ENCODE measurements around the gene CERS2.

The CERS2 gene

DNA sequence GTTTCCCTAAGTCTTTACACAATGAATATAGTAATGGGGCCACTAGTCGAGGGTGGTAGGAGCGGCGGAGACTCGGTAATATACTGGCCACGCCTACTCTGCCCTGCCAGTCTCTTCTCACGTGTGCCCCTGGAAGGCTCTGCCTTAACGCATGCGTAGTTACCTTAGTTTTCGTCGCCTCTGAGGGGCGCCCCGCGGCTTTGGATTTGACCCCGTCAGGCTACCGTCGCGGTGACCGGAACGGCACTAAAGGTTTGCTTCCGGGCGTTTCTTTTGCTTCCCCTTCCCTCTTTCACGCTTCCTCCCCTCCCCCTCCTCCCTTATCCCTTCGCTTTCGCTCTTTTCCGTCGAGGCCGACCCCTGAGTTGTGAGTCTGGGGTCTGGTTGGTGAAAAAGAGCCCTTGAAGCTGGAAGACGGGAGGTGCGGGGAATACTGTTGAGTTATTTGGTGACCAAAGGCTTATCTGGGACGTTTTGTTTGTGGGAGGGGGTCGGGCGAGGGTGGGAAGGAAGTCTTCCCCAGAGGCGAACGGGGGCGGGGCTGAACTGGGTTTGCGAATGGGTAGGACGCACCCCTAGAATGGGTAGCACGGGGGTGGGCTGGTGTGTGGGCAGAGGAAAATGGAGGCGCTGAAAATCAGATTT lies 48.4 kb downstream of the CERS2 start, which contains the start of gene SETDB1 (continued):
- TF ChIP-seq, protein P1, sequence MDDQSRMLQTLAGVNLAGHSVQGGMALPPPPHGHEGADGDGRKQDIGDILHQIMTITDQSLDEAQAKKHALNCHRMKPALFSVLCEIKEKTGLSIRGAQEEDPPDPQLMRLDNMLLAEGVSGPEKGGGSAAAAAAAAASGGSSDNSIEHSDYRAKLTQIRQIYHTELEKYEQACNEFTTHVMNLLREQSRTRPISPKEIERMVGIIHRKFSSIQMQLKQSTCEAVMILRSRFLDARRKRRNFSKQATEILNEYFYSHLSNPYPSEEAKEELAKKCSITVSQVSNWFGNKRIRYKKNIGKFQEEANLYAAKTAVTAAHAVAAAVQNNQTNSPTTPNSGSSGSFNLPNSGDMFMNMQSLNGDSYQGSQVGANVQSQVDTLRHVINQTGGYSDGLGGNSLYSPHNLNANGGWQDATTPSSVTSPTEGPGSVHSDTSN (CRISPR knock-in tag; IDR thresholded peaks at IDR 0.05): no peak
- TF ChIP-seq ZNF223 (tag by site-specific recombination; IDR thresholded peaks at IDR 0.05): no peak
- no peak for TF ChIP-seq ZNF529 (tag by site-specific recombination; IDR thresholded peaks at IDR 0.05; ENCODE audit: insufficient replicate concordance)
- TF ChIP-seq ZNF146 (tag by site-specific recombination; IDR thresholded peaks at IDR 0.05): no peak
- TF ChIP-seq, protein P2, sequence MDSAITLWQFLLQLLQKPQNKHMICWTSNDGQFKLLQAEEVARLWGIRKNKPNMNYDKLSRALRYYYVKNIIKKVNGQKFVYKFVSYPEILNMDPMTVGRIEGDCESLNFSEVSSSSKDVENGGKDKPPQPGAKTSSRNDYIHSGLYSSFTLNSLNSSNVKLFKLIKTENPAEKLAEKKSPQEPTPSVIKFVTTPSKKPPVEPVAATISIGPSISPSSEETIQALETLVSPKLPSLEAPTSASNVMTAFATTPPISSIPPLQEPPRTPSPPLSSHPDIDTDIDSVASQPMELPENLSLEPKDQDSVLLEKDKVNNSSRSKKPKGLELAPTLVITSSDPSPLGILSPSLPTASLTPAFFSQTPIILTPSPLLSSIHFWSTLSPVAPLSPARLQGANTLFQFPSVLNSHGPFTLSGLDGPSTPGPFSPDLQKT (IDR thresholded peaks at IDR 0.05; ENCODE audit: borderline replicate concordance, low read depth, low read length): no peak
- no peak for TF ChIP-seq ZNF302 (tag by site-specific recombination; IDR thresholded peaks at IDR 0.05; ENCODE audit: low read depth)
- TF ChIP-seq WT1 (tag by site-specific recombination; IDR thresholded peaks at IDR 0.05): no peak
- no peak for TF ChIP-seq ZNF658 (tag by site-specific recombination; IDR thresholded peaks at IDR 0.05)
- TF ChIP-seq ZNF776 (tag by site-specific recombination; IDR thresholded peaks at IDR 0.05; ENCODE audit: borderline replicate concordance): no peak
- TF ChIP-seq, protein P3, sequence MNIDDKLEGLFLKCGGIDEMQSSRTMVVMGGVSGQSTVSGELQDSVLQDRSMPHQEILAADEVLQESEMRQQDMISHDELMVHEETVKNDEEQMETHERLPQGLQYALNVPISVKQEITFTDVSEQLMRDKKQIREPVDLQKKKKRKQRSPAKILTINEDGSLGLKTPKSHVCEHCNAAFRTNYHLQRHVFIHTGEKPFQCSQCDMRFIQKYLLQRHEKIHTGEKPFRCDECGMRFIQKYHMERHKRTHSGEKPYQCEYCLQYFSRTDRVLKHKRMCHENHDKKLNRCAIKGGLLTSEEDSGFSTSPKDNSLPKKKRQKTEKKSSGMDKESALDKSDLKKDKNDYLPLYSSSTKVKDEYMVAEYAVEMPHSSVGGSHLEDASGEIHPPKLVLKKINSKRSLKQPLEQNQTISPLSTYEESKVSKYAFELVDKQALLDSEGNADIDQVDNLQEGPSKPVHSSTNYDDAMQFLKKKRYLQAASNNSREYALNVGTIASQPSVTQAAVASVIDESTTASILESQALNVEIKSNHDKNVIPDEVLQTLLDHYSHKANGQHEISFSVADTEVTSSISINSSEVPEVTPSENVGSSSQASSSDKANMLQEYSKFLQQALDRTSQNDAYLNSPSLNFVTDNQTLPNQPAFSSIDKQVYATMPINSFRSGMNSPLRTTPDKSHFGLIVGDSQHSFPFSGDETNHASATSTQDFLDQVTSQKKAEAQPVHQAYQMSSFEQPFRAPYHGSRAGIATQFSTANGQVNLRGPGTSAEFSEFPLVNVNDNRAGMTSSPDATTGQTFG (tag by site-specific recombination; IDR thresholded peaks at IDR 0.05; ENCODE audit: borderline replicate concordance): no peak
- TF ChIP-seq, protein P4, sequence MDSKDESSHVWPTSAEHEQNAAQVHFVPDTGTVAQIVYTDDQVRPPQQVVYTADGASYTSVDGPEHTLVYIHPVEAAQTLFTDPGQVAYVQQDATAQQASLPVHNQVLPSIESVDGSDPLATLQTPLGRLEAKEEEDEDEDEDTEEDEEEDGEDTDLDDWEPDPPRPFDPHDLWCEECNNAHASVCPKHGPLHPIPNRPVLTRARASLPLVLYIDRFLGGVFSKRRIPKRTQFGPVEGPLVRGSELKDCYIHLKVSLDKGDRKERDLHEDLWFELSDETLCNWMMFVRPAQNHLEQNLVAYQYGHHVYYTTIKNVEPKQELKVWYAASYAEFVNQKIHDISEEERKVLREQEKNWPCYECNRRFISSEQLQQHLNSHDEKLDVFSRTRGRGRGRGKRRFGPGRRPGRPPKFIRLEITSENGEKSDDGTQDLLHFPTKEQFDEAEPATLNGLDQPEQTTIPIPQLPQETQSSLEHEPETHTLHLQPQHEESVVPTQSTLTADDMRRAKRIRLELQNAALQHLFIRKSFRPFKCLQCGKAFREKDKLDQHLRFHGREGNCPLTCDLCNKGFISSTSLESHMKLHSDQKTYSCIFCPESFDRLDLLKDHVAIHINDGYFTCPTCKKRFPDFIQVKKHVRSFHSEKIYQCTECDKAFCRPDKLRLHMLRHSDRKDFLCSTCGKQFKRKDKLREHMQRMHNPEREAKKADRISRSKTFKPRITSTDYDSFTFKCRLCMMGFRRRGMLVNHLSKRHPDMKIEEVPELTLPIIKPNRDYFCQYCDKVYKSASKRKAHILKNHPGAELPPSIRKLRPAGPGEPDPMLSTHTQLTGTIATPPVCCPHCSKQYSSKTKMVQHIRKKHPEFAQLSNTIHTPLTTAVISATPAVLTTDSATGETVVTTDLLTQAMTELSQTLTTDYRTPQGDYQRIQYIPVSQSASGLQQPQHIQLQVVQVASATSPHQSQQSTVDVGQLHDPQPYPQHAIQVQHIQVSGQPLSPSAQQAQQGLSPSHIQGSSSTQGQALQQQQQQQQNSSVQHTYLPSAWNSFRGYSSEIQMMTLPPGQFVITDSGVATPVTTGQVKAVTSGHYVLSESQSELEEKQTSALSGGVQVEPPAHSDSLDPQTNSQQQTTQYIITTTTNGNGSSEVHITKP (tag by site-specific recombination; IDR thresholded peaks at IDR 0.05): peak; percentile 77
- peak; percentile 88 for TF ChIP-seq ZNF341 (tag by site-specific recombination; IDR thresholded peaks at IDR 0.05; ENCODE audit: low read depth)
- TF ChIP-seq, protein P5, sequence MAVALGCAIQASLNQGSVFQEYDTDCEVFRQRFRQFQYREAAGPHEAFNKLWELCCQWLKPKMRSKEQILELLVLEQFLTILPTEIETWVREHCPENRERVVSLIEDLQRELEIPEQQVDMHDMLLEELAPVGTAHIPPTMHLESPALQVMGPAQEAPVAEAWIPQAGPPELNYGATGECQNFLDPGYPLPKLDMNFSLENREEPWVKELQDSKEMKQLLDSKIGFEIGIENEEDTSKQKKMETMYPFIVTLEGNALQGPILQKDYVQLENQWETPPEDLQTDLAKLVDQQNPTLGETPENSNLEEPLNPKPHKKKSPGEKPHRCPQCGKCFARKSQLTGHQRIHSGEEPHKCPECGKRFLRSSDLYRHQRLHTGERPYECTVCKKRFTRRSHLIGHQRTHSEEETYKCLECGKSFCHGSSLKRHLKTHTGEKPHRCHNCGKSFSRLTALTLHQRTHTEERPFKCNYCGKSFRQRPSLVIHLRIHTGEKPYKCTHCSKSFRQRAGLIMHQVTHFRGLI (tag by site-specific recombination; IDR thresholded peaks at IDR 0.05): no peak
- TF ChIP-seq, protein P6, sequence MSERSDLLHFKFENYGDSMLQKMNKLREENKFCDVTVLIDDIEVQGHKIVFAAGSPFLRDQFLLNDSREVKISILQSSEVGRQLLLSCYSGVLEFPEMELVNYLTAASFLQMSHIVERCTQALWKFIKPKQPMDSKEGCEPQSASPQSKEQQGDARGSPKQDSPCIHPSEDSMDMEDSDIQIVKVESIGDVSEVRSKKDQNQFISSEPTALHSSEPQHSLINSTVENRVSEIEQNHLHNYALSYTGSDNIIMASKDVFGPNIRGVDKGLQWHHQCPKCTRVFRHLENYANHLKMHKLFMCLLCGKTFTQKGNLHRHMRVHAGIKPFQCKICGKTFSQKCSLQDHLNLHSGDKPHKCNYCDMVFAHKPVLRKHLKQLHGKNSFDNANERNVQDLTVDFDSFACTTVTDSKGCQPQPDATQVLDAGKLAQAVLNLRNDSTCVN (tag by site-specific recombination; optimal IDR thresholded peaks at IDR 0.05): peak; percentile 10
- TF ChIP-seq GLI2 (tag by site-specific recombination; IDR thresholded peaks at IDR 0.05; ENCODE audit: borderline replicate concordance, low read depth): no peak
- TF ChIP-seq ZBTB8A (tag by site-specific recombination; IDR thresholded peaks at IDR 0.05): peak; percentile 79
- TF ChIP-seq BCL11B (tag by site-specific recombination; IDR thresholded peaks at IDR 0.05; ENCODE audit: low read depth): peak; percentile 88
- TF ChIP-seq ZBTB17 (tag by site-specific recombination; IDR thresholded peaks at IDR 0.05): peak; percentile 93
- TF ChIP-seq ZNF654 (tag by site-specific recombination; IDR thresholded peaks at IDR 0.05; ENCODE audit: low read depth): no peak
- no peak for TF ChIP-seq MYNN (tag by site-specific recombination; IDR thresholded peaks at IDR 0.05; ENCODE audit: borderline replicate concordance)
- peak; percentile 53; the same call in 1 of the 2 replicates for TF ChIP-seq ZNF335 (tag by site-specific recombination; conservative IDR thresholded peaks at IDR 0.05)
- TF ChIP-seq ZNF114 (tag by site-specific recombination; IDR thresholded peaks at IDR 0.05): no peak
- TF ChIP-seq ZNF155 (tag by site-specific recombination; IDR thresholded peaks at IDR 0.05): no peak
- TF ChIP-seq ZNF10 (tag by site-specific recombination; IDR thresholded peaks at IDR 0.05): no peak
- TF ChIP-seq ZNF670 (tag by site-specific recombination; IDR thresholded peaks at IDR 0.05; ENCODE audit: low read depth): no peak
- TF ChIP-seq ZNF214 (tag by site-specific recombination; IDR thresholded peaks at IDR 0.05; ENCODE audit: borderline replicate concordance): no peak
- no peak for TF ChIP-seq HOXC10 (CRISPR knock-in tag; IDR thresholded peaks at IDR 0.05)
- TF ChIP-seq GLI4 (tag by site-specific recombination; IDR thresholded peaks at IDR 0.05): no peak
- TF ChIP-seq ZNF138 (tag by site-specific recombination; IDR thresholded peaks at IDR 0.05; ENCODE audit: borderline replicate concordance): no peak

Data from HEK293 (cell line).